RWPE2 (cell line): ENCODE data around the gene DCLK2.

Experiments
- ATAC-seq: fragments of 200-7000 bp; cut with Tn5 transposase; 3 replicates; pipeline ENCODE4 v1.9.1; 2021; ENCODE audit warnings: low read depth
- DNase-seq: peaks from one replicate; pipeline ENCODE4 v3.0.0-alpha.2; 2020; ENCODE audit warnings: low spot score
- H3K27ac ChIP-seq: fragments of 450-650 bp; 2 replicates; pipeline ENCODE4 v1.5.1; 2017; ENCODE audit warnings: mild to moderate bottlenecking; ENCODE audit not compliant: poor library complexity, severe bottlenecking
- H3K27me3 ChIP-seq: fragments of 250-450 bp; sonication (Bioruptor Pico); 2 replicates; pipeline ENCODE4 v1.5.1; 2021; ENCODE audit warnings: mild to moderate bottlenecking, moderate library complexity; ENCODE audit not compliant: insufficient read depth, poor library complexity, severe bottlenecking
- H3K36me3 ChIP-seq: fragments of 250-450 bp; sonication (Bioruptor Pico); 2 replicates; pipeline ENCODE4 v1.5.1; 2020; ENCODE audit warnings: low read depth, mild to moderate bottlenecking, moderate library complexity
- H3K4me1 ChIP-seq: fragments of 250-450 bp; sonication (Bioruptor Pico); 2 replicates; pipeline ENCODE4 v1.5.1; 2021; ENCODE audit warnings: mild to moderate bottlenecking, moderate library complexity; ENCODE audit not compliant: insufficient read depth, poor library complexity, severe bottlenecking
- H3K4me3 ChIP-seq: fragments of 250-450 bp; sonication (Bioruptor Pico); 2 replicates; pipeline ENCODE4 v1.5.1; 2021; ENCODE audit warnings: mild to moderate bottlenecking, moderate library complexity; ENCODE audit not compliant: severe bottlenecking
- H3K9me3 ChIP-seq: fragments of 250-450 bp; sonication (Bioruptor Pico); 2 replicates; pipeline ENCODE4 v1.5.1; 2021; ENCODE audit warnings: mild to moderate bottlenecking, moderate library complexity; ENCODE audit not compliant: severe bottlenecking
- TF ChIP-seq, protein P1 (sequence below): fragments of 450-650 bp; IDR thresholded peaks from one replicate; pipeline ENCODE4 v1.5.1; 2017; ENCODE audit warnings: mild to moderate bottlenecking, moderate library complexity; ENCODE audit not compliant: poor library complexity, severe bottlenecking

DCLK2 gene

DNA sequence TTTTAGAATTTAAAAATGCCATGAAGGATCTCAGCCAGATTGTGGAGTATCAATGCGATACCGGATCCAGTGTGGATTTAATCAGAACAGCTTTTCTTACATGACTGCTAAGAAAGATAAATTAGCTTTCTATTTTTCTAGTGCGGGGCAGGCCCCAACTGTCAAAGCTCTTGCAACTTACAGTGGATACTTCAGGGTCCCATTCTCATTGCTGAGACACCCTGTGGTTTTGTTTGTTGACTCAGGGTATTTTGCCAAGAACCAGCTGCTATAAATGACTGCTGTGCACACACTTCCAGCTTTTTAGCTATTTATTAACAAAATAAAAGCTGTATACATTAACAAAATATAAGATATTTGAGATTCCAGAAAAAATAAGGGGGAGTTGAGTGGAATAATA lies 166.4 kb downstream of the DCLK2 start:
- TF ChIP-seq, protein P1, sequence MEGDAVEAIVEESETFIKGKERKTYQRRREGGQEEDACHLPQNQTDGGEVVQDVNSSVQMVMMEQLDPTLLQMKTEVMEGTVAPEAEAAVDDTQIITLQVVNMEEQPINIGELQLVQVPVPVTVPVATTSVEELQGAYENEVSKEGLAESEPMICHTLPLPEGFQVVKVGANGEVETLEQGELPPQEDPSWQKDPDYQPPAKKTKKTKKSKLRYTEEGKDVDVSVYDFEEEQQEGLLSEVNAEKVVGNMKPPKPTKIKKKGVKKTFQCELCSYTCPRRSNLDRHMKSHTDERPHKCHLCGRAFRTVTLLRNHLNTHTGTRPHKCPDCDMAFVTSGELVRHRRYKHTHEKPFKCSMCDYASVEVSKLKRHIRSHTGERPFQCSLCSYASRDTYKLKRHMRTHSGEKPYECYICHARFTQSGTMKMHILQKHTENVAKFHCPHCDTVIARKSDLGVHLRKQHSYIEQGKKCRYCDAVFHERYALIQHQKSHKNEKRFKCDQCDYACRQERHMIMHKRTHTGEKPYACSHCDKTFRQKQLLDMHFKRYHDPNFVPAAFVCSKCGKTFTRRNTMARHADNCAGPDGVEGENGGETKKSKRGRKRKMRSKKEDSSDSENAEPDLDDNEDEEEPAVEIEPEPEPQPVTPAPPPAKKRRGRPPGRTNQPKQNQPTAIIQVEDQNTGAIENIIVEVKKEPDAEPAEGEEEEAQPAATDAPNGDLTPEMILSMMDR: no peak
- no peaks in the 10 kb centered on the region for H3K27me3 ChIP-seq
- no peak overlapping the region for H3K27ac ChIP-seq
- H3K4me1 ChIP-seq: no peaks in the 10 kb centered on the region
- no peak for DNase-seq
- no peaks in the 10 kb centered on the region for H3K36me3 ChIP-seq
- no peak for ATAC-seq
- no peak overlapping the region for H3K4me3 ChIP-seq
- H3K9me3 ChIP-seq: no peaks in the 10 kb centered on the region

DNA sequence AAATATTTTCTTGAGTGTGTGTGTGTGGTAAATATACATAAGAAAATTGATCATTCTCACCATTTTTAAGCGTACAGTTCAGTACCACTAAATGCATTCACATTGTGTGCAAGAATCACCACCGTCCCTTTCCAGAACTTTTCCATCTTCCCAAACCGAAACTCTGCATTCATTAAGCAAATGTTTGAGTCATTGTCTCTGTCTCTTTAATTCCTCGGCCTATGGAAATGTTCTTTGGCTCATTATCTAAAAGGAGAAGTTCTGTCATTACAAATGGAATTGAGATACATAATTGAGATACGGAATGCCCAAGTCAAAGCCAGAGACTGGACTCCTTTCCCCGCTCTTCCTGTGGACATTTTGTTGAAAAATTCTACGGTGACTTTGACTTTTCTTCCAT lies 168.9 kb downstream of the DCLK2 start:
- TF ChIP-seq, protein P1: no peak
- no peaks in the 10 kb centered on the region for H3K4me1 ChIP-seq
- no peaks in the 10 kb centered on the region for H3K36me3 ChIP-seq
- ATAC-seq (no peak), DNase-seq (no peak)
- no peak overlapping the region for H3K4me3 ChIP-seq
- H3K27me3 ChIP-seq: no peaks in the 10 kb centered on the region
- H3K27ac ChIP-seq: no peak overlapping the region
- H3K9me3 ChIP-seq: no peaks in the 10 kb centered on the region

DNA sequence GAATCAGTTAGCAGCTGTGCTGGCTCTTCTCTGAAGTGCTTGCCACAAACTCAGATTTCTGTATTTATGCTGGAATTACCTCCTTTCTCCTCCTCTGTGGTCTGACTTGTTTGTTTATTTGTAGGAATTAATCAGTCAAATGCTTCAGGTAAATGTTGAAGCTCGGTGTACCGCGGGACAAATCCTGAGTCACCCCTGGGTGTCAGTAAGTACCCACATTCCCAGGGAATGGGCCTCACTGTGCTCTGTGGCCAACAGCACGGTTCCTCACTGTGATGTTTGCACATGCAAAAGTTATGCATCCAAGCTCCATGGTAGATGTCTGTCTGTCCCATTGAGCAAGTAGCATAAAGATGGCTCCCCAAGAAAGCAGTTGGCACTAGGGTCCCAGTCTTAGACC lies 169.9 kb downstream of the DCLK2 start:
- DNase-seq (no peak), ATAC-seq (peak; percentile 76)
- no peaks in the 10 kb centered on the region for H3K9me3 ChIP-seq
- H3K27ac ChIP-seq: no peak overlapping the region
- no peaks in the 10 kb centered on the region for H3K27me3 ChIP-seq
- no peak overlapping the region for H3K4me3 ChIP-seq
- no peaks in the 10 kb centered on the region for H3K36me3 ChIP-seq
- TF ChIP-seq, protein P1: peak; percentile 35
- H3K4me1 ChIP-seq: no peaks in the 10 kb centered on the region

DNA sequence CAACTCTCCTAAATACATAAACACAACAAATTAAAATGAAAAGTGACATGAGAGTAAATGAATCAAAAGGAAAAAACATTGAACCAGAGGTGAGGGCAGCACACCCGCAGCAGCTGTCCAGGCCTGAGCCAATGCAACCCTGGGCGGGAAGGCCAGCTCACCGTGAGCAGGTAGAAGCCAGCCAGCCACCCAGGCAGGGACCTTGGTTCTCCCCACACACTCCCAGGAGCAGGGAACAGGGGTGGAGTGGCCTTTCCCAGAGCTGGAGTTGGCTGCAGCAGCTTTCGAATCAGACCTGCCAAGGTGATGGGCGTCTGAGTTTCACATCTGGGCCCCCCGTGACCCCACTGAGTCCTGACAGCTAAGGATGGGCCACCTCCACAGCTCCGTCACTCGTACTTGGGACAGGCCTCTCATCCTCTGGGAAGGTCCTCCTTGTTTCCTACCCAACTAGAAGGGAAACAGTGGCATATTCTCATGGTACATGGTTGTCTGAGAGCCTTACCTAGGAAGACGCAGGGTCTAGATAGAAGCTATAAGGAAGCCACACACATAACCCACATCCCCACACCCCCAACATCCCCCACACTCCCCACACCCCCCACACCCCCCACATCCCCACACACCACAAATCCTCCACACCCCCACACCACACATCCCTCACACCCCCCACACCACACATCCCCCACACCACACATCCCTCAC lies 172.2 kb downstream of the DCLK2 start:
- DNase-seq (no peak), ATAC-seq (peak; percentile 51)
- Histone ChIP-seq H3K4me1 (no peaks in the 10 kb centered on the region), H3K9me3 (no peaks in the 10 kb centered on the region), H3K4me3 (no peak overlapping the region), H3K27me3 (no peaks in the 10 kb centered on the region), H3K36me3 (no peaks in the 10 kb centered on the region), H3K27ac (no peak overlapping the region)
- TF ChIP-seq, protein P1: no peak

DNA sequence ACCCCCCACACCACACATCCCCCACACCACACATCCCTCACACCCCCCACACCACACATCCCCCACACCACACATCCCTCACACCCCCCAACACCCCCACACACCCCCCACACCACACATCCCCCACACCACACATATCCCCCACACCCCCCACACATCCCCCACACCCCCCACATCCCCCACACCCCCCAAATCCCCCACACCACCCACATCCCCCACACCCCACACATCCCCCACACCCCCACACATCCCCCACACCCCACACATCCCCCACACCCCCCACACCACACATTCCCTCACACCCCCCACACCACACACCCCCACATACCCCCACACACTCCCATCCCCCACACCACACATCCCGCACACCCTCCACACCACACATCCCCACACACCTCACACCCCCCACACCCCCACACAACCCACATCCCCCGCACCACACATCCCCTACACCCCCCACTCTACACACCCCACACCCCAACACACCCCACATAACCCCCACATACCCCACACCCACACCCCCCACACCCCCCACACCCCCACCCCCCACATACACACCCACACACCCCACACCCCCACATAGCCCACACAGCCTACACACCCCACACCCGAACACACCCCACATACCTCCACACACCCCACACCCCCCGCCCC lies 172.9 kb downstream of the DCLK2 start:
- TF ChIP-seq, protein P1: no peak
- H3K27ac ChIP-seq: no peak overlapping the region
- no peaks in the 10 kb centered on the region for H3K9me3 ChIP-seq
- H3K4me3 ChIP-seq: no peak overlapping the region
- no peaks in the 10 kb centered on the region for H3K4me1 ChIP-seq
- DNase-seq (no peak), ATAC-seq (no peak)
- H3K27me3 ChIP-seq: no peaks in the 10 kb centered on the region
- no peaks in the 10 kb centered on the region for H3K36me3 ChIP-seq
